RPMI7951 (cell line): ENCODE data around the gene HSPG2. TPM values are rescaled to one million over a fixed set of nuclear protein-coding genes. Genes with fewer than 3 reads are reported as not detected.
"Not testable (repeated sequence)": the region's sequence is repeated elsewhere in the genome, so short reads cannot be mapped to it uniquely, and the experiment has no call there.

Source experiments
- DNase-seq: peaks from one replicate; pipeline ENCODE4 v3.0.0-alpha.2; 2012; ENCODE audit warnings: low read depth
- total RNA-seq: library from RNA; depleted of rRNA; stranded (reverse); fragments of >200 nt; shearing (Covaris generic); gene quantifications from 2 replicates; pipeline ENCODE4 v1.2.3, GENCODE V29; 2014

Gene HSPG2
- total RNA-seq, 1 experiment from 2014 or later = 9.7 TPM

DNA sequence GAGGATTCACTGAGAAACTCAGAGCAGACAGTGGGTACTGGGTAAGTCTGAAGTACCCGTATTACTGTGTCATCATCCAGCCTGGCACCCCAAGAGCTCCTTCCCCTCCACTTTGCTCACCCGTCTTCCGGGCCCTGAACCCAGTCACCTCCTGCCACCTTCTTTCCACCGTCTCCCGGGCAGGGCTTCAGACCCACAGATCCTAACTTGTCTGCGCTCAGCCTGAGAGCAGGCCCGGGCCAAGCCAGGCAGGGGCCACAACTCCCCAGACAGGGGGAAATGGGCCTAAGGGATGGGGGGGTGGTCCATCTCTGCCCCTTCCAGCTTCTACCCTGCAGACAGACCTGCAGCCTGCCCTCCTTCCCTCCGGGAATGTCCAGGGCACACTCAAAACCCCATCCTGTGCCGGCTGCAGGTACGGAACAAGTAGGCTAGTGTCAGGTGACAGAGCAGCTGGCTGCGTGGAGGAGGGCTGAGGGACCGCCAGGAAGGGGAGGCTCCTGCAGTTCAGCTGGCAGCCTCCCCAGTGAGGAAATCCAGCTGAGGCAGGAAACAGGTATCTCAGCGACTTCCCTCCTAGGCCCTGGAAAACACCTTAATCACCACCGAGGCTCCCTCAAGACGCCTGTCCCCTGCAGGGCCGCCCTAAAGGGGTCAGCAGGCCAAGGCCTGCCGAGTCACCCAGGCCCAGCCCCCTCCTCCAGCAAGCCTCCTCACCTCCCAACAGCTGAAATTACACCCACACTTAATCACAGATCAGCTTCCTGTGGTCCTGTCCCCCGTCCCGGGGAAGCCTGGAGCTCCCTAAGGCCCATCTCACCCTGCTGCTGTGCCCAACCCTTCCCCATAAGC is 3.5 kb downstream of the HSPG2 start:
- DNase-seq = no peak

- DNase-seq = no peak
Measured at GRCh38 chr1:21932127-21932526, 5.0 kb downstream of the HSPG2 start.

DNA sequence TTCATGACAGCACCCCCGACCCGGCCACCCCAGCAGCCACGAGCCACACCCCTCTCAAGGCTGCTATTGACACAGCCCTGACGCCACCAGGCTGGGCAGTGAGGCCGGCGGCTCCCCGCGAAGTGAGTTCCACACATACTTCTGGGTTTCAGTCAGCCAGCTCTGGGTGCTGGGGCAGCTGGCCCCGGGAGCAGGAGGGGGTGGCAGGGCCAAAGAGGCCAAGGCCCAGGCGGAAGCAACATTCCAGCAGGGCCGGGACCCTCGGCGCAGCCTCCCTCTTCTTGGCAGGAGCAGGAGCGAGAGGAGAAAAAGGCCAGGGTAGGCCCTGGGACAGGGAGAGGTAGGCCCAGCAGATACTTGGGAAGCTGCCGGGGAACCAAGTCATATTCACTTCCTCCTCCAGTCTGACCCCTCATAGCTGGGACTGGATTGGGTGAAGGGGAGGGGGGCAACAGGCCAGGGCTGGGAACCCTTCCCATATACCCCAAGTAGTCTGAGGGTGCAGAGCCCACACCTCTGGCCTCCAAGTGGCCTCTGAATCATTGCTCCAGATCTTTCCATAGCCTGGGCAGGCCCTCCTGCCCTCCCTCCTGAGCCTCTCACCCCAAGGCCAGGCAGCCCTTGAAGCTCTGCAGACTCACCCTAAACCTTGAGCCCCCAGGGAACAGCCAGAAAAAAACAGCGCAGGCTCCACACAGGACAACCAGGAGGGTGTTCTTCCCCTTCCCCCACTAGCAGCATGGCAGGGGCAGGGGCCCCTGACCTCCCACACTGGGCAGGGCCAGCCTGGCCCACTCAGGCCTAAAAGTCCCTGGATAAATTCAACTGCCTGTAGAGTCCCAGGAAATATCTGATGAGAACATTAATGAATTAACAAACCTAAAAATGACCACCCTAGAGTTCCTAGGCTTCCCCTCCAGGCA is 5.7 kb downstream of the HSPG2 start:
- peak; percentile 89 for DNase-seq

DNA sequence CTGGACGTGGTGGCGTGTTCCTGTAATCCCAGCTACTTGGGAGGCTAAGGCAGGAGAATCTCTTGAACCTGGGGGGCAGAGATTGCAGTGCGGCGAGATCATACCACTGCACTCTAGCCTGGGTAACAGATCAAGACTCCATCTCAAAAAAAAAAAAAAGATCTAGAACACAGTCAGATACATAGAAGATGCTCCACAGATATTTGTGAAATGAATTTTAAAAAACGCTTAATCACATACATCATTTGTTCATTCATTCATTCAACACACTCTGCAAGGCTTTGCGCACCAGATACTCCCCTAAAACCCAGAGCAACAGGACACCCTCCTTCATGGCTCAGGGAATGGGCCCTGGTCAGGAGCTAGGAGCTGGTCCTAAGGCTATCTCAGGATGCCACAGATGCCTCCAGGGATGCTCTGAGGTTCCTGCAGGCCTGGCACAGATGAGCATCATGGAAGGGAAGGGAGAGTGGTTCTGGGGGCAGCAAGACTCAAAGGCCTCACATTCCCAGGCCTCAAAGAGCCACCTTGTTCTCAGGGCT is 6.4 kb downstream of the HSPG2 start:
- no peak for DNase-seq

DNA sequence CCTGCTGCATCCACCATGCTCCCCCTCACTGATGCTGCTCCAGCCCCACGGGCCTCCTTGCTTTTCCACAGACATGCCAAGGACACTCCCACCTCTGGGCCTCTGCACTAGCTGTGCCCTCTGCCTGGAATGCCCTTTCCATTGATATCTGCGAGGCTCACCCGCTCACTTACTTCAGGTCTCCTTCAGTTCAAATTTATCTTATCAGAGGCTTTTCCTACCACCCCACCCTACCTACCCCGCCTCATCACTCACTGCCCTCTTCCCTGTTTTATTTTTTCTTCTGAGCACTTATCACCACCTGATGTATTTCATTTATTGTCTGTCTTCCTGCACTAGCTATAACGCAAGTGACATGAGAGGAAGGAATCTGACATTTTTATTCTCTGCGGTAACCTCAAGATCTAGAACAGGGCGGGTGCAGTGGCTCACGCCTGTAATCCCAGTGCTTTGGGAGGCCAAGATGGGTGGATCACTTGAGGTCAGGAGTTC is 7.0 kb downstream of the HSPG2 start:
- no peak for DNase-seq

DNA sequence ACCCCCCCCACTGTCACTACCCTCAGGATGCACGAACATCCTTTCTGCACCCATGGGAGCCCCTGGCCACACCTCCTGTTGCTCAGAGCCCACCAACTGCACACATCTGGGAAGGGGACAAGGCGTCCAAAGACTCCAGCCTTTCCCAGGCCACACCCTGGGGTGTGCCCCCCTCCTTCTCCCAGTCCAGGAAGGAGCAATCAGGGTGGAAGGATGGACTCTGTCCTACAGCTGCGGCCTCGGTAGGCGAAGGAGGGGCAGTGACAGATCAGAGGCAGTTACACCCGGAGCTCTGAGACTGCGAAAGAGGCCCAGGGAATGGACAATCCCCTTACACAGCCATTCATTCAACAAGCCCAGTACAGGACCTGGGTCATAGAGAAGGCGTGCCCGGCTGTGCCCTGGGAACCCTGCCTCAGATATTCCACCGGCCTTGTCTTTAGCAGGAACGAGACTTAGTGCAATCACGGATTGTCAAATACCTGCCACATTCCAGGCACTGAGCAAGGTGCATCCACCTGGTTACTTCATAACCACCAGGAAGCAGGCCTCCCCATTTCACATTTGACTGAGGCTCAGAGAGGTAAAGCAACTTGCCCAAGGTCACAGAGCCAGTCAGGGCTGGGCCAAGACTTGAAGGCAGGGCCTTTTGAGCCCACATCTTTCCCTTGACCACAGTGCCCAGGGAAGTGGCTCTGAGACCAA is 9.4 kb downstream of the HSPG2 start:
- DNase-seq = no peak

GRCh38 chr1:21926814-21927532 is 10.1 kb downstream of the HSPG2 start:
- no peak for DNase-seq

GRCh38 chr1:21926065-21926464 is 11.0 kb downstream of the HSPG2 start:
- no peak for DNase-seq

GRCh38 chr1:21925334-21925940 is 11.7 kb downstream of the HSPG2 start:
- DNase-seq = no peak

GRCh38 chr1:21924503-21925005 is 12.6 kb downstream of the HSPG2 start:
- DNase-seq = no peak

DNA sequence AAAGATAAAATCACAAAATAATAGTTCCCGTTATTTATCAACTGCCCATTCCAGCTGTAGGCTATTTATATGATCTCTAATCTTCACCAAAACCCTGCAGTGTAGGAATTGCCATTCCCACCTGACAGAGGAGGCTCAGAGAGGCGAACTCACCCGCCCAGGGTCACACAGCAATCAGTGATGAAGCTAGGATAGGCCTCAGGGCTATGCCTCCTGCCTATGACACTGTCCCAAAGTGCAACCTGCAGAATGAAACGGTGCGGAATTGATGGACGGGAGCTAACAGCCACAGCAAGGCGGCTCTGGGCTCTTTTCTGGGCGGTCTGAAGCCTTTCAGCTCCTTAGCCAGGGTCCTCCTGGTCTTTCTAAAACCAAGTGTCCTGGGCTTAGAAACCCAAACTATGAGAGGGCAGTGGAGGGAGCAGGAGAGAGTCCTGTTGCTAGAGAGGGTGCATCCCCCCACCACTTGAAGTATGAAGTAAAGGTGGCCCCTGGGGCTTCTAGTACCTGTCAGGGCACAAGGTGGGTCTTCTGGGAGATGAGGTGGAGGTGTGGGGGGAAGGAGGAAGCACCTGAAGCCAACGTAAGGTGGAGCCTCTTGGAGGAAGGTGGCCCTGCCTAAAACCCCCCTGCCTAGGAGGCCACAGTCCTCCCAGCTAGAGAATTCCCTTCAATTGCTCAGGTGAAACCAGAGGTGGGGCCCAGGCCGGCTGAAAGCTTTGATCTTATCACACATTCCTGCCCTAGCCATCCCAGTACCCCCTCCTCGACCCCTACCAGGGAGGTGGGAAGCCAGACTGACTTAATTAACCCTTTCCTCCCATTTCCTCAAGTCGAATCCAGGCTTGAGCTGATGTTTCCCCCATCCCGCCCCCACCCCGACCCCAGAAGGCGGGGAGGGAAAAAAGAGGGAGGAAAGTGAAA is 14.8 kb downstream of the HSPG2 start:
- no peak for DNase-seq

GRCh38 chr1:21921100-21921875 is 15.8 kb downstream of the HSPG2 start:
- no peak for DNase-seq

GRCh38 chr1:21919520-21919919 is 17.6 kb downstream of the HSPG2 start:
- peak; percentile 76 for DNase-seq

DNA sequence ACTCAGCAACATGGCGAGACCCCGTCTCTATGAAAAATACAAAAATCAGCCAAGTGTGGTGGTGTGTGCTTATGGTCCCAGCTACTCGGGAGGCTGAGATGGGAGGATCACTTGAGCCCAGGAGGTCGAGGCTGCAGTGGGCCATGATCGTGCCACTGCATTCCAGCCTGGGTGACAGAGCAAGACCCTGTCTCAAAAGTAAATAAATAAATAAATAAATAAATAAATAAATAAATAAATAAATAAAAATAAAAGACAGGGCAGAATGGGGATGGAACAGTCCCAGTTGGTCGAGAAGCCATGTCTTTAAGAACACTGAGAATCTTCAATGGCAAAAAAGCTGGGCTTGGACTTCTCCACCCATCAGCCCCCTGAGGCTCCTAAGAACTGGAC is 19.9 kb downstream of the HSPG2 start:
- DNase-seq = not testable (repeated sequence)

- no peak for DNase-seq
Measured at GRCh38 chr1:21916447-21917238, 20.5 kb downstream of the HSPG2 start.

GRCh38 chr1:21914880-21915640 is 22.1 kb downstream of the HSPG2 start:
- DNase-seq = no peak

- no peak for DNase-seq
Measured at GRCh38 chr1:21914450-21914849, 22.7 kb downstream of the HSPG2 start.
